Skin epidermis (tissue), 12 donors: ENCODE results near the gene GPR150.
A peak's percentile ranks its signal among the peaks of the same experiment; 100 is the strongest.
"Not testable (repeated sequence)": the region's sequence is repeated elsewhere in the genome, so short reads cannot be mapped to it uniquely, and the experiment has no call there.

Source experiments
- H3K27ac ChIP-seq, 21 experiments: fragments of 200-600 bp; sonication (generic) in 11 of 21; one replicate each; pipeline ENCODE4 v1.5.0; 2020; ENCODE audit warnings: mild to moderate bottlenecking in 3 of 21, inconsistent platforms in 2 of 21, moderate library complexity in 2 of 21
- H3K4me3 ChIP-seq, 7 experiments: fragments of 200-600 bp; sonication (generic) in 2 of 7; one replicate each; pipeline ENCODE4 v1.5.0; 2020; ENCODE audit warnings: inconsistent platforms in 2 of 7, mild to moderate bottlenecking in 2 of 7, moderate library complexity in 1 of 7

GPR150 gene

DNA sequence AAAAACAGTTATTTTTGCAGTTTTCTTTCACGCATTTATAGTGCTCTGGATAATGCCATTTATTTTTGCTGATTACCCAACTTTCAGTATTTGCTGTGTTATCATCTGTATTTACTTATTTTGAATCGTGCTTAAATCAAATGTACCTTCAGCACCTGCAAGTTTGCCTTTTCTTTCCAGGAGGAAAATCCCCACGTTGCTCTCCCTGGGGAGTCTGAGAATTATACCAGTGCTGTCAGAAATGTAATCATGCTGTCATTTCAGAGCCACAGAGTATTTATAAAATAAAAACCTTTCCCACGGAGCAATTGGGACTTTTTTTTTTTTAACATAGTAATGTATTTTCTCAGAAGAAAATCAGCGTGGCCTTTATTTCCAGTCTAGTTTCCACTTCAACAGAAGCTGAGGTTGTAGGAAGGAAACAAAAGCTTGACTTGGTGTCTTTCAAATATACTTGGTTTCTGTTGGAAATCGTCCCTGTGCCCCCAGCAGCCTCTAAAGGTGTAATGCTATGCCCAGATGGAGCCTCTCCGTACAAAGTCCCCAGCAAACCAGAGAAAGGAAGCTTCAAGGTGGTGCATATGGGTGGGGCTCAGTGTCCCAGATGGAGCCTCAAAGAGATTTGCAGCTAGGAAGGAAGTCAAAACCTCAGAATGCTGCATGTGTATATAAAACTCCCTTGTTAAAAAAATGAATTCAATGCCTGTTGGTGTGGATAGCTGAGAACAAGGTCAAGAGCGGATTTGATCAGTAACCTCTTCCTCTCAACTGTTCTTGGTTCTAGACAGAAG lies 2.1 kb downstream of the GPR150 start:
- peak overlapping the region in 3 of 21 experiments; percentile 49 to 85 (median 82) for H3K27ac ChIP-seq

GRCh38 chr5:95623706-95624105 lies 3.8 kb downstream of the GPR150 start:
- H3K27ac ChIP-seq, result no peak overlapping the region

More for the DNA sequence above, 2.1 kb downstream of the GPR150 start:
- H3K4me3 ChIP-seq, result no peak overlapping the region

DNA sequence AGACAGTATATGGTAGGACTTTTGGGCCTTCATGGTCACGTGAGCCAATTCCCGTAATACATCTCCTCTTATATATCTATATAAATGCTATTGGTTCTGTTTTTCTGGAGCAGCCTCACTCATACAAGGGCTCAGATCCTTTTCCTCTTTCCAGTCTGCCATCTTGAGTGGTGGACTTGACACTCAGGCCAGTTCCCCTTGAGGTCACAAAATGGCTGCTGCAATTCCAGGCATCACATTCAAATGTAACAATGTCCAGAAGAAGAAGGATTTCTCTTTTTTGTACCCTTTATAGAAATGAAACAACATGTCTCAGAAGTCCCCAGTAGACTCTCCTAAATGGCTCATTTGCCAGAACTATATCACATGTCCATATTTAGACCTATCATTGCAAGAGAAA lies 4.5 kb downstream of the GPR150 start:
- H3K4me3 ChIP-seq, result no peak overlapping the region
- no peak overlapping the region for H3K27ac ChIP-seq

More at GRCh38 chr5:95623706-95624105, 3.8 kb downstream of the GPR150 start:
- H3K4me3 ChIP-seq, result no peak overlapping the region

GRCh38 chr5:95626701-95627100 lies 6.8 kb downstream of the GPR150 start:
- Histone ChIP-seq H3K4me3 (no peak overlapping the region), H3K27ac (no peak overlapping the region)

GRCh38 chr5:95627971-95628810 lies 8.3 kb downstream of the GPR150 start:
- Histone ChIP-seq H3K27ac (peak overlapping the region in 1 of 21 experiments; percentile 50), H3K4me3 (no peak overlapping the region)

GRCh38 chr5:95628933-95629332 lies 9.0 kb downstream of the GPR150 start:
- peak overlapping the region in 1 of 21 experiments; percentile 50 for H3K27ac ChIP-seq

DNA sequence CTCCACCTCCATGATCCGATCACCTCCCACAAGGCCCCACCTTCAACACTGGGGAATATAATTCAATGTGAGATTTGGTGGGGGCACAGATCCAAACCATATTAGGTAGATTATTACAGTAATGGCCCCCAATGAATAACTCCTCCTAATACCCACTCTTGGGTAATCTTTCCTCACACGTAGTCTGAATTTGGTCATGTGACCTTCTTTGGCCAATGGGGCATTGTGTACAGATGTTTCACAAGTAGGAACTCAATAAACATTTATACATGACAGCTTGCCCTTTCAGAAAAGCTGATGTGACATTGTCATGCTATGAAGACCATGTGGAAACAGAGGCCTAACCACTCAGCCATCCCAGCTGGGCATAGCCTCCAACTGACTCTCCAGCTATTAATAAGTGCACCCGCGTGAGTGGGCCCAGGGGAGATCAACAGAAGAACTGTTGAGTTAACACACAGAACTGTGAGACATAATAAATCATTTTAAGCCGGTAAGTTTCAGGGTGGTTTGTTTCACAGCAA lies 10.6 kb downstream of the GPR150 start:
- H3K4me3 ChIP-seq, result no peak overlapping the region
- H3K27ac ChIP-seq, result no peak overlapping the region

More at GRCh38 chr5:95628933-95629332, 9.0 kb downstream of the GPR150 start:
- no peak overlapping the region for H3K4me3 ChIP-seq

DNA sequence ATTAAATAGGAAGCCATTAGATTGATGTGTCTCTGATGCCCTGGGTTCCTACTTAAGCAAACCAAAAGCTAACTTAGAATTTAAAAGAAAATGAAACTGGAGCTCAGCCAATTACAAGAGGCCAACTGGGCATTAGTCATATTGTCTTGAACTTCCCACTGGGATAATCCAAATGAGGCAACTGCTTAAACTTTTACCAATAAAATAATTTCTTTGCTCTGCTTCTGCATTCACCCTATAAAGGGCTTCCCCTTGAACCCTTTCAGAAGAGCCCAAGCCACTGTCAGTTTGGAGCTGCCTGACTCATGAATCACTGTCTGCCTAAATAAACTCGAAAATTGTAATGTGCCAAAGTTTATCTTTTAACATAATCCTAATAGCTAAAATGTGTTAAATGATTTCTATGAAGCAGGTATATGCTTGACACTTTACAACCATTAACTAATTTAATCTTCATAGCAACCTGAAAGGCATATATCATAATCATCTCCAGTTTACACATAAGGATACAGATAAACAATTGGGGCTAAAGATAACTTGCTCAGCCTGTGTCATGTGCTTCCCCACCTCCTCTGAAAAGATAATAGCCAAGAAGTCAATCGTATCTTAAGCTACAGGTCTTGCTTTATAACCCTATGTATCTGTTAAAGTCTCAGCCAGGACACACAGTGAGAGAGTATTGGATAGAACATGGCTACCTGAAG lies 11.5 kb downstream of the GPR150 start:
- peak overlapping the region in 3 of 21 experiments; percentile 16 to 43 (median 31) for H3K27ac ChIP-seq
- no peak overlapping the region for H3K4me3 ChIP-seq

DNA sequence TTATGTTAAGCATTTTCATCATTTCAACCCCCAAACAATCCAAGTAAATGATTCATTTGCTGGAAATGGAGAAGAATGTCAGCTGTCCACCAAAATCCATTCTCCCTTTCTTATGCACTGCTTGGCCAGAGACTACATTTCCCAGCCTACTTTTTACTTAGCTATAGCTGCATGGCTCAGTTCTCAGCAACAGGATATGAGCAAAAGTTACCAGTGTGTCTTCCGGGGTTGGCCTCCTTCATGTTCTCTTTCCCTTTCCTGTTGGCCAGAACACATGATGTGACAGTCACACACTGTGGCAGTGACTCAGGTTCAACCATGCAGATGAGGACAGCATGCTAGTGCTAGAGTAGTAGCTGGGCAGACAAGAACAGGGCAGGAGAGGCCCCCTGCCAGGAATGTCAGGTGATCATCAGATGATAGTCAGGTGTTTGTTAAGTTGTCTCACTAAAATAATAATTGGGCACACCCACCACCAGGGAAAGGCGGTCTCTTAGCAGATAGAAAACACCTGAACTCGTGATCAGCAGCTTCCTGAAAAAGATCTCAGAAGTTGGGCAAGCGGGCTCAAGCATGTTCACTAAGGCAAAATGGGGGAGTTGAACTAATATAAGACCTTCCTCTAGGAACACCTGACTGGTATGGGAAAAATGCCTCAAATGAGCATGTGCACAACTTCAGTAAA lies 12.2 kb downstream of the GPR150 start:
- H3K4me3 ChIP-seq, result no peak overlapping the region
- peak overlapping the region in 3 of 21 experiments; percentile 16 to 43 (median 27) for H3K27ac ChIP-seq

DNA sequence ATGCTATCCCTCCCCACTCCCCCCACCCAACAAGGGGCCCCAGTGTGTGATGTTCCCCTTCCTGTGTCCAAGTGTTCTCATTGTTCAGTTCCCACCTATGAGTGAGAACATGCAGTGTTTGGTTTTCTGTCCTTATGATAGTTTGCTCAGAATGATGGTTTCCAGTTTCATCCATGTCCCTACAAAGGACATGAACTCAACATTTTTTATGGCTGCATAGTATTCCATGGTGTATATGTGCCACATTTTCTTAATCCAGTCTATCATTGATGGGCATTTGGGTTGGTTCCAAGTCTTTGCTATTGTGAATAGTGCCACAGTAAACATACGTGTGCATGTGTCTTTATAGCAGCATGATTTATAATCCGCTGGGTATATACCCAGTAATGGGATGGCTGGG lies 13.1 kb downstream of the GPR150 start:
- not testable (repeated sequence) for H3K27ac ChIP-seq, H3K4me3 ChIP-seq

GRCh38 chr5:95633671-95634070 lies 13.8 kb downstream of the GPR150 start:
- H3K27ac ChIP-seq, result no peak overlapping the region
- no peak overlapping the region for H3K4me3 ChIP-seq

DNA sequence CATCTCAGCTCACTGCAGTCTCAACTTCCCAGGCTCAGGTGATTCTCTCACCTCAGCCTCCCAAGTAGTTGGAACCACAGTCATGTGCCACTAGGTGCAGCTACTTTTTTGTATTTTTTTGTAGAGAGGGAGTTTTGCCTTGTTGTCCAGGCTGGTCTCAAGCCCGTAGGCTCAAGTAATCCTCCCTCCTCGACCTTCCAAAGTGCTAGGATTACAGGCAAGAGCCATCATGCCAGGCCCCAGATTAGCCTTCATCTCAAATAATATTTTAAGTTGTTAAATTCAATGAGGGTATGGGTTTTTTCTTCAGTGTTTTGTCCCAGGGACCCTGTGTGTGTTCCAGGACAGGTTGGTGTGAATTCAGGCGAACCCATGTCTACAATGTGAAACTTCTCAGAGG lies 14.2 kb downstream of the GPR150 start:
- no peak overlapping the region for H3K4me3 ChIP-seq
- H3K27ac ChIP-seq, result no peak overlapping the region

GRCh38 chr5:95638632-95639031 lies 18.7 kb downstream of the GPR150 start:
- Histone ChIP-seq H3K4me3 (no peak overlapping the region), H3K27ac (no peak overlapping the region)

- H3K27ac ChIP-seq, result peak overlapping the region in 2 of 21 experiments; percentile 1 to 40
- H3K4me3 ChIP-seq, result no peak overlapping the region
Measured at GRCh38 chr5:95641741-95642220, 21.9 kb downstream of the GPR150 start.

DNA sequence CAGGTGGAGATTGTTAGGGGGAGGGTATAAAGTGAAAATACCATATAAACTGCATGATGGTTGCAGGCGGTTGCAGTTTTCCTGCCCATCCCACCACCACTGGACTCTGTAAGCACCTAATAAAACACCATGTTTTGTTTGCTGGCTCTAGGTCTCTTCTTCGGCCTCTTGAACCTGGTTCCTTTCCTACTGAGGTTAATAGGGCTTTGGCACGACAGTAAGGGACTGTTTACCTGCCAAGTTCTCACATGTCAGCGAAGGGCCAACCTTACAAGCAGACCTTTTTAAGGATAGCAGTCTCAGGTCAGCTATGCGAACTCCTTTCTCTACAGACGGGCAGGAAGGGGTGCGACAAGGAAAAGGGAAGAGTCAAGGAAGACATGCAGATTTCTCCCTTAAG lies 23.3 kb downstream of the GPR150 start:
- H3K4me3 ChIP-seq, result no peak overlapping the region
- H3K27ac ChIP-seq, result no peak overlapping the region

DNA sequence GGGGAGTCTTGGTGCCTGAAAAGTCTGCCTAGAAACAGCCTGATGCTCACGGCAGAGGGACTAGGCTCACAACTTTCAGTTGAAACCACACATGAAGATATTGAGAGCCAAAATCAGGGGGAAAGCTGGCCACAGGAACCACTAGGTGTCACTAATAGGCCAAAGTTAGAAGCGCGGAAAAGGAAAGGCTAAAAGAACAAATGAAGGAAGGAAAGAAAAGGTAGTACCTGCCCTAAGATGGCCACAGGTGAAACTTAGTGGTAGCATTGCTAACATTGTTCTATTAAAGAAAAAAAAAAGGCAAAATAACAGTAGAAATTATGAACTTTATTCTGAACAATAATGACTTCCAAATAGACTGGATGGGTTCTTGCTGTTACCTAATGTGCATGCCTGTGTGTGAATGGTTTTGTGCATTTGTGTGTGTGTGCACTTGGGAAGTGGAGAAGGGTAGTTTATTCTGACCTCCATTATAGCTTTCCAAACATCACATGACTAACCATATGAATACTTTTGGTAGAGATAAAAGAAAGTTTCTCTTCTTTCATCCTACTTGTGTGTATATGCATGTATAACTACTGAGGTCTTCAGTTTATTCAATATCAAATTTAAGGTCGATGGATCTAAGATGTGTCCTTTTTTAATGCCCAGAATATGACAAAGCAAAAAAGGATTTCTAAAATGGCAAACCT lies 24.6 kb downstream of the GPR150 start:
- H3K27ac ChIP-seq, result no peak overlapping the region
- H3K4me3 ChIP-seq, result no peak overlapping the region

DNA sequence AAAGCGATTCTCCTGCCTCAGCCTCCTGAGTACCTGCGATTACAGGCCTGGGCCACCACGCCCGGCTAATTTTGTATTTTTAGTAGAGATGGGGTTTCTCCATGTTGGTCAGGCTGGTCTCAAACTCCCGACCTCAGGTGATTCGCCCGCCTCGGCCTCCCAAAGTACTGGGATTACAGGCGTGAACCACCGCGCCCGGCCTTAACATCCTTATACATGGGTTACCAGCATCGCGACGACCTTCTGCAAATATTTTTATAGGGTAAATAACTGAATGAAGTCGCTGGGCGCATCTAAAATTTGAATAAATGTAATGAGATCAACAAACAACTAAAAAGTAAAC lies 26.3 kb downstream of the GPR150 start:
- Histone ChIP-seq H3K27ac (peak overlapping the region in 9 of 21 experiments; percentile 12 to 91 (median 90)), H3K4me3 (peak overlapping the region in 6 of 7 experiments; percentile 37 to 71 (median 56))

DNA sequence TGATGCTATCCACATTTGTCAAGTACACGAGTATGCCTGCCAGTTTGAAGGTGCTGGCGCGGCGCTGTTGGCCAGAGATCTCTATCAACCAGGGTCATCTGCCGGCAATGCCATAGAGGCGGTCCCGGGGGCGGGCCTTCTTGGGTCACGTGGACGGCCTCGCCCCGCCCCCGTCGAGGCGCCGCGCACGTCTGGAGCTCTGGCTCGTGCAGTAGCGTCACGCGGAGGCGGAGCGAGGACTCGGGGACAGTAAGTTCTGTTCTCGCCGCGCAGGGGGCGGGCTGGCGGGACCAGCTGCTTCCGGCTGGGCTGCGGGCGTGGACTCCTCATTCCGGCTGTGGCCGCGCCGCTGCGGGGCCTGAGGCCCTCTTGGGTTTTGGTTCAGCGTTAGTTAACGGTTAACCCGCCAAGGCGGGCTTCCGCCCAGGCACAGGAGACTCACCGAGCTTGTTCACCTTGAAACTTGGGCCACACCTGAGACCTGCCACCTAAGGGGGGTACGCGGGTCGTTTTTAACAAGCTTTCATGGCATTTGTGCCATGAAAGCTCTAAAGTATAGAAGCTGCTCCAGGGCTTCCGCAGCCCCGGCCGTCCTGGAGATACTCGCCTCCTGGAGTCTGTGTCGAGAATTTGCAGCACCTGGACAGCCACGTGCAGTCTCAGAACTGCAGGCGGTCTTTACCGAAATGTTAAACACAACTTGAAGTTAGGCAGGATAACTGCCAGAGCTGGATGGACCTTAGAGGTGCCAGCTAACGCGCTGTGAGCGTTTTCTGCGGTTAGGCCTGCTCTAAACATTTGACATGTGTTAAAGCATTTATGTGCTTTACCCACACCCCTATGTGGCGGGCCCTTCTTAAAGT lies 26.9 kb downstream of the GPR150 start, which contains the start of gene RFESD:
RFESD (plus strand) TSS at position 209 of the 863 bp plus-strand sequence. CDS start 5,495 bp downstream, outside the sequence.
- peak within 1 kb of the TSS; percentile 37 to 71 (median 56) for H3K4me3 ChIP-seq

More for the DNA sequence above, 26.9 kb downstream of the GPR150 start, which contains the start of gene RFESD:
- H3K27ac ChIP-seq, result peak within 1 kb of the TSS; percentile 40 to 92 (median 88)
